Raji (cell line): ENCODE results near the gene CENPVL2.
"Not testable (repeated sequence)": the region's sequence is repeated elsewhere in the genome, so short reads cannot be mapped to it uniquely, and the experiment has no call there.

ENCODE experiments used
- POLR2A ChIP-seq: IDR thresholded peaks from 2 replicates; pipeline ENCODE4 v1.6.1; 2011; ENCODE audit warnings: low read depth, low read length, control low read depth; ENCODE audit not compliant: insufficient read depth

The CENPVL2 gene

DNA sequence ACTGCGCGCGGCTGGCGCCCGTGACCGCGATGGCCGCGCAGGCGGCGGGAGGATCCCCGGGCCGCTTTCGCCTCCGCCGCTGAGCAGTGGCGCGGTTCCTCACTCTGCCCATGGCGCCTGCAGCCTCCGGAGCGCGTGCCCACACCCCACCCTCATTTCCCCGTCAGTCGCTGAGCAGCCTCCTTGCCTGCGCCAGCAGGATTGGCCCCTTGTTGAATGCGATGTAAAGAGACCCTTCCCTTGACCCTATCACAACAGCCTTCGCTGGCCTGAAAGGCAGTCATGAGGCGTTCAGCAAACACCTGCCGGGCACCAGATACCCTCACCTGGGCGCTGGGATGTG lies at the start of gene CENPVL2:
TSS of gene CENPVL2 (minus strand) at position 112 of the 343 bp plus-strand sequence. CDS start at position 112, 0 bp downstream.
- not testable (repeated sequence) for TF ChIP-seq POLR2A

DNA sequence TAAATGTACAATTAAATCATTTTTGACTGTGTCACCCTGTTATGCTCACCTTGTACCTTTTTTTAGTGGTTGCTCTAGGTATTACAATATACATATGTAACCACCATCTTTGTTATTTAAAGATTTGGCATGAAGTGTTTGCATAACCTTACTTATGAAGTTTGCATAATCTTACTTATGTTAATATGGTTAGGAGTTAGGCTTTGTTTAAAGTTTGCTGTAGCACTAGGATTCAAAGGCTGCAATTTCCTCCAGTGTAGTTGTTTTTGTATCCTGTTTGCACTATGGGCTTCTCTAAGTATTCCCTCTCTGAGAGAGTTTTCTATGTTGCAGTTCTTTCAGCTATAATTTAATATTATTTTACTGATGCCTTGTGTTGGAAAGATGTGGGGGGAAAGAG lies 45.6 kb upstream of the CENPVL2 start:
- TF ChIP-seq POLR2A, result no peak

DNA sequence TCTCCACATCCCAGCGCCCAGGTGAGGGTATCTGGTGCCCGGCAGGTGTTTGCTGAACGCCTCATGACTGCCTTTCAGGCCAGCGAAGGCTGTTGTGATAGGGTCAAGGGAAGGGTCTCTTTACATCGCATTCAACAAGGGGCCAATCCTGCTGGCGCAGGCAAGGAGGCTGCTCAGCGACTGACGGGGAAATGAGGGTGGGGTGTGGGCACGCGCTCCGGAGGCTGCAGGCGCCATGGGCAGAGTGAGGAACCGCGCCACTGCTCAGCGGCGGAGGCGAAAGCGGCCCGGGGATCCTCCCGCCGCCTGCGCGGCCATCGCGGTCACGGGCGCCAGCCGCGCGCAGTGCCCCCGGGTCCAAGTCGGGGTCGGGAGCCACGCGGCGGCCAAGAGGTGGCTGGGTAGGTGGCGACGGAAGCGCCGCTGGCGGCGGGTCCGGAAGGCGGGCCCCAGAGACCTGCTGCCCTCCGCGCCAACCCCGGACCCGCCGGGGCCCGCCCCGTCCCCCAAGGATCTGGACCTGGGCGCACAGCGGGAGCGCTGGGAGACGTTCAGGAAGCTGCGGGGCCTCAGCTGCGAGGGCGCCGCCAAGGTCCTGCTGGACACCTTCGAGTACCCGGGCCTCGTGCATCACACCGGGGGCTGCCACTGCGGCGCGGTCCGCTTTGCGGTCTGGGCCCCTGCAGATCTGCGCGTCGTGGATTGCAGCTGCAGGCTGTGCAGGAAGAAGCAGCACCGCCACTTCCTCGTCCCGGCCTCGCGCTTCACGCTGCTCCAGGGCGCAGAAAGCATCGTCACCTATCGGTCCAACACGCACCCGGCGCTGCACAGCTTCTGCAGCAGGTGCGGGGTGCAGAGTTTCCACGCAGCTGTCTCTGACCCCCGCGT lies 27.9 kb upstream of the CENPVL2 start, which contains the start of gene CENPVL1:
TSS of gene CENPVL1 (plus strand) at position 236 of the 888 bp plus-strand sequence. CDS start at position 236, 0 bp downstream.
- TF ChIP-seq POLR2A, result not testable (repeated sequence)

DNA sequence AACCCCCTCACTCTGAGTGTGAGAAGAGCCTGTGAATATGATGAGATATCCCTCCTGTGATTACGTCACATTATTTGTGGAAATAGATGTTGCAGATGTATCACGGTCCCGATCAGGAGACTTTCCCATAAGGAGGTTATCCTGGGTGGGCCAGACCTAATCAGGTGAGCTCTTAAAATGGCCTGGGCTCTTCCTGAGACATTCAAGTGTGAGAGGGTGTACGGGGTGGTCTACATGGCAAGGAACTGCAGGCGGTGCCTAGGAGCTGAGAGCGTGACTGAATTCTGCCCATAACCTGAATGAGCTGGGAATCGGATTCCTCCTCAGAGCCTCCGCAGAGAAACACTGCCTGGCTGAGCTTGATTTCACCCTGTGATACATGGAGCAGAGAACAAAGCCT lies 14.8 kb upstream of the CENPVL2 start:
- TF ChIP-seq POLR2A, result no peak

DNA sequence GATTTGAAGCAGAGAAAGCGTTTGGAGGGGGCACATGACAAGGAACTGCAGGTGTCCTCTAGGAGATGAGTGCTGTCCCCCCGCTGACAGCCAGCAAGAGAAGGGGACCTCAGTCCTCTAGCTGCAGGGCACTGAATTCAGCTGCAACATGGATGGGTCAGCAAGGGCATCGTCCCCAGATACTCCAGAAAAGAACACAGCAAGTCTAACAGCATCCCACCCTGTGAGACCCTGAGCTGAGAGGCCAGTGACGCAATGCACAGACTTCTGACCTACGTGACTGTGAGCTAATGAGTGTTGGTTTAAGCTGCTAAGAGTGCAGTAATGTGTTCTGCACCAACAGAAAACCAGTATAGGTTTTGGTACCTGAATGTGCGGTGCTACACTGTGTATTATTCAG lies 11.6 kb upstream of the CENPVL2 start:
- TF ChIP-seq POLR2A, result no peak

DNA sequence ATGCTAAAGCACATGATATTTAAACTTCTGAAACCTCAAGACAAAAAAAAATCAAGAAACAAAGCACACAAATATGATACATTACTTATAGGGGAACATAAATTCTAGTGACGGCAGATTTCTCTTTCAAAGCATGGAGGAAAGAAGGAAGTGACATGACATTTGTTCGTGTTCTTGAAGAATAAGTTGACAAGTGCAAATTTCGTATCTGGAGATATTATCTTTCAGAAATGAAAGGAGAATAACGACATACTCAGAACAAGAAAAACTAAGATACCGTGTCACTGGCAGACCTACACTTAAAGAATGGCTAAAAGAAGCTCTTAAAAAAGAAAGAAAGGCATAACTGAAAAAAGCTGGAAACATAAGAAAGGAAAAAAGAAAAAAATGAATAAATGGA lies 16.6 kb downstream of the CENPVL2 start:
- no peak for TF ChIP-seq POLR2A

DNA sequence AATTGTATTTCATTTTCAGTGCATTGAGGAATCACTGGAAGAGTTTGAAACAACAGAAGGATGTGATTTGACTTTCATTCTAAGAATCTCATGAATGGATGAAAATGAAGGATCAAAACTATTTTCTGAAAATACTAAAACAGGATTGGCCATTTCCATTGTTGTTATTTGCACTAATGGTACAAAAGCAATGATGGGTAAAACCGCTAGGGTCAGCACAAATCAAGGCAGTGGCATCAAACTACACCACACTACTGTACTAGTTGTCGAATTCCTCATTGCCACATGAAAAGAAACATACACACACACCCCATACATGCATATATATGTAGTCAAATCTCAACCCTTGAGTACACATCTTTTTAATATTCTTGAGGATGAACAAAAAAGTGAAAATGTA lies 39.3 kb downstream of the CENPVL2 start:
- no peak for TF ChIP-seq POLR2A

DNA sequence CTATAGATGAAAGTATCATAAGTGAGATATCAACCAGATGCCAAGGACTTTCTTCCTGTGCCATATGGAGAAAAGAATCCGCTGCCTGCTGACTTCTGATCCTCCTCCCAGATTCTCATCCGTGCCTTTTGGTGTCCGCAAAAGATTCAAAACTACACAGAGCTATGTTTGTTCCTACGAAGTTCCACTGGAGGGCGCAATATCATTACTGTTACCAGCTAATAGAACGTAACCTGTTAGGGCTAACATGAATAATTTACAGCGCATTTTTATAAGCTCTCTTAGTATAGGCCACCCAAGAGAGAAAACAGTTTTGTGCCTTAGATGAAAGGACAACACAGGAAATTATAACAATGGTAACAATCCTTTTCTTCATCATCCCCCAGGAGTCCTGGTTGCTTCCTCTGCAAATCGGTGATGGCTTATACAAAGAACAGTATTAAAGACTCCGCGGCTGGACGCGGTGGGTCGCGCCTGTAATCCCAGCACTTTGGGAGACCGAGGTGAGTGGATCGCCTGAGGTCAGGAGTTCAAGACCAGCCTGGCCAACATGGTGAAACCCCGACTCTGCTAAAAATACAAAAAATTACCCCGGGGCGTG lies 41.1 kb downstream of the CENPVL2 start:
- no peak for TF ChIP-seq POLR2A
